SW480 (cell line): ENCODE results near the gene CXCL13.
A peak's percentile ranks its signal among the peaks of the same experiment; 100 is the strongest.
"Not testable (repeated sequence)": the region's sequence is repeated elsewhere in the genome, so short reads cannot be mapped to it uniquely, and the experiment has no call there.

Experiments
- DNase-seq: peaks from one replicate; pipeline ENCODE4 v3.0.0-alpha.2; 2016; ENCODE audit warnings: low spot score

Gene CXCL13, protein sequence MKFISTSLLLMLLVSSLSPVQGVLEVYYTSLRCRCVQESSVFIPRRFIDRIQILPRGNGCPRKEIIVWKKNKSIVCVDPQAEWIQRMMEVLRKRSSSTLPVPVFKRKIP

DNA sequence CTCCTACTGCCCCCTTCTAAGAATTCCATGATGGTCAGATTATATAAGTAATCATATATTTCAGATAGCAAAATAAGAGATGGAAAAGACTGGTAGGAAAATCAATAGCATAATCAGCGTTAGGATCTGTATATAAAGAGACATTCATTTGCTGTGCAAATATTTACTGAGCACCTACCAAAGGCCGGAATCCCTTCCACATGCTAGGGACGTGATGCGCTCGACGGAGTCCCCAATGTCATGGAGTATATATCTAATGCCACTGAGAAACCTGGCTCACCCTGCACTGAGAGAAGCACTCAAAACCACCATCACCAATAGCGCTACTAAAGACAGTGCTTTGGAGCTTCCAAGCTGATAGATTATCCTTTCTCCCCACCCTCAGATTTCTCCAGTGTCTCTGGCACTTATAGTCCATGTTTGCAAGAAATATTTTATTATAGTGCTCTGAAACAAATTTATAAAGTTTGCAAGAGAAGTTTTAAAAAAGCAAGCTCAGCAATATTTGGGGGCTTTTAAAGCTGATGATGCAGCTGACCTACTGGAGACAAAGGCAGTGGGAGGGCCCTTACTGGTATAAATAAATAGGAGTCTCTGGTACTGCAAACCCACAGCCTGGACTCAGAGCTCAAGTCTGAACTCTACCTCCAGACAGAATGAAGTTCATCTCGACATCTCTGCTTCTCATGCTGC lies at the start of gene CXCL13:
TSS of gene CXCL13 (plus strand) at position 611 of the 693 bp plus-strand sequence. CDS start at position 657, 46 bp downstream.
- DNase-seq, result no peak

GRCh38 chr4:77560170-77560569 lies 45.5 kb upstream of the CXCL13 start:
- no peak for DNase-seq

DNA sequence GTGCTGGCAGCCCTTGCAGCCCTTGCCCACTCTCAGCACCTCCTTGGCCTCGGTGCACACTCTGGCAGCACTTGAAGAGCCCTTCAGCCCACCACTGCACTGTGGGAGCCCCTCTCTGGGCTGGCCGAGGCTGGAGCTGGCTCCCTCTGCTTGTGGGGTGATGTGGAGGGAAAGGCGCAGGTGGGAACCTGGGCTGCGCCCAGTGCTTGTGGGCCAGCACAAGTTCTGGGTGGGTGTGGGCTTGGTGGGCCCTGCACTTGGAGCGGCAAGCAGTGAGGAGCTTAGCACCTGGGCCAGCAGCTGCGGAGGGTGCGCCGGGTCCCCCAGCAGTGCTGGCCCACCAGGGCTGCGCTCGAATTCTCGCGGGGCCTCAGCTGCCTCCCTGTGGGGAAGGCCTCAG lies 43.9 kb upstream of the CXCL13 start:
- not testable (repeated sequence) for DNase-seq

DNA sequence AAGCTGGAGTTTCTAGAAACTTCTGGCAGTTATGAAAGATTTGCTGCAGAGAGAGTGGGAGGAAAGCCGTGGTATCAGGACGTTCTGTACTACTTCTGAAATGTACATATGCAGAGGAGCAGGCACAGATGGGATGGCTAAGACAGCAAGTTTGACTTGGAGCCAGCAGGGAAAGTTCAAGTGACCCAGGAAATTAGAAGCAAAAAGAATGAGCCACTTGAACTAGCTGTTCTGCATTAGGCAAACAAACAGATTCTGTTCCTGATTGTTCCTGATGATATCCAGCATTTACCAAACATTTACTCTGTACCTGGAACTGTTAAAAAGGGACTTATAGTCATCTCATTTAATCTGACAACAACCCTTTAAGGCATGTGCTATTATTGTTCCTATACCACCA lies 41.4 kb upstream of the CXCL13 start:
- DNase-seq, result no peak

- DNase-seq, result no peak
These were observed 39.5 kb upstream of the CXCL13 start for GRCh38 chr4:77566148-77566547.

DNA sequence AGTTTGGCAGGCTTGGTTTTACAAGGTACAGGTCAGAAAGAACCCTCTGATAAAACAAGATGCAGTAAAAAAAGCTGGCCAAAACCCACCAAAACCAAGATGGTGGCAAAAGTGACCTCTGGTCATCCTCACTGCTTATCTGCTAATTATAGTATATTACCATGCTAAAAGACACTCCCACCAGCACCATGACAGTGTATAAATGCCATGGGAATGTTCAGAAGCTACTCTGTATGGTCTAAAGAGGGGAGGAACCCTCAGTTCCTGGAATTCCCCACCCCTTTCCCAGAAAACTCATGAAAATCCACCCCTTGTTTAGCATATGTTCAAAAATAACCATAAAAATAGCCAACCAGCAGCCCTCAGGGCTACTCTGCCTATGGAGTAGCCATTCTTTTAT lies 38.1 kb upstream of the CXCL13 start:
- DNase-seq, result no peak

DNA sequence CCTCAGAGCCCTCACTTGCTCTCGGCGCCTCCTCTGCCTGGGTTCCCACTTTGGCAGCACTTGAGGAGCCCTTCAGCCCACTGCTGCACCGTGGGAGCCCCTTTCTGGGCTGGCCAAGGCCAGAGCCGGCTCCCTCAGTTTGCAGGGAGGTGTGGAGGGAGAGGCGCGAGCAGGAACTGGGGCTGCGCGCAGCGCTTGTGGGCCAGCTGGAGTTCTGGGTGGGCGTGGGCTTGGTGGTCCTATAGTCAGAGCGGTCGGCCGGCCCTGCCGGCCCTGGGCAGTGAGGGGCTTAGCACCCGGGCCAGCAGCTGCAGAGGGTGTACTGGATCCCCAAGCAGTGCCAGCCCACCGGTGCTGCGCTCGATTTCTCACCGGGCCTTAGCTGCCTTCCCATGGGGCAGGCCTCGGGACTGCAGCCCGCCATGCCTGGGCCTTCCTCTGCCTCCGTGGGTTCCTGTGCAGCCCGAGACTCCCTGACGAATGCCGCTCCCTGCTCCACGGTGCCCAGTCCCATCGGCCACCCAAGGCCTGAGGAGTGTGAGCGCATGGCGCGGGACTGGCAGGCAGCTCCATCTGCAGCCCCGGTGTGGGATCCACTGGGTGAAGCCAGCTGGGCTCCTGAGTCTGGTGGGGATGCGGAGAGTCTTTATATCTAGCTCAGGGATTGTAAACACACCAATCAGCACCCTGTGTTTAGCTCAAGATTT lies 35.0 kb upstream of the CXCL13 start:
- DNase-seq, result not testable (repeated sequence)

GRCh38 chr4:77576351-77576750 lies 29.3 kb upstream of the CXCL13 start:
- DNase-seq, result no peak

DNA sequence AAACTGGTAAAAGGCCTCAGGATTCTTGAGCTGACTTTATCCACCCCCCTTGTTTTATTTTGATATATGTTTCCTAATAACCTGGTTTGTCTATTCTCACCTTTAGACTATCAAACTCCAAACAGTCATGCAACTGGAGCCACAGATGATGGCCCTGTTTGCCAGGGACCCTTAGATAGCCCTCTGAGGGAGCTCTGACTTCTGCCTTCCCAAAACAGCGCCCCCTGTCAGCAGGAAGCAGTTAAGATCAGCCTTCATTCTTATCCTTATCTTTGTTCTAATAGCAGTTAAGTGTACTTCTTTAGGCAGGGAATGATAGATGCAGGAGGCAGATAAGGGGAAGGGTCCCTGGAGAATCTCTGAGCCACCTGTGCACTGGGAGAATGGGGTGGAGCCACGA lies 27.5 kb upstream of the CXCL13 start:
- DNase-seq, result no peak

- DNase-seq, result peak; percentile 83
These were observed 26.1 kb upstream of the CXCL13 start for GRCh38 chr4:77579406-77580076.

- no peak for DNase-seq
These were observed 23.9 kb upstream of the CXCL13 start for GRCh38 chr4:77581724-77582123.

GRCh38 chr4:77582156-77582555 lies 23.5 kb upstream of the CXCL13 start:
- DNase-seq, result no peak

GRCh38 chr4:77582711-77583110 lies 22.9 kb upstream of the CXCL13 start:
- no peak for DNase-seq

DNA sequence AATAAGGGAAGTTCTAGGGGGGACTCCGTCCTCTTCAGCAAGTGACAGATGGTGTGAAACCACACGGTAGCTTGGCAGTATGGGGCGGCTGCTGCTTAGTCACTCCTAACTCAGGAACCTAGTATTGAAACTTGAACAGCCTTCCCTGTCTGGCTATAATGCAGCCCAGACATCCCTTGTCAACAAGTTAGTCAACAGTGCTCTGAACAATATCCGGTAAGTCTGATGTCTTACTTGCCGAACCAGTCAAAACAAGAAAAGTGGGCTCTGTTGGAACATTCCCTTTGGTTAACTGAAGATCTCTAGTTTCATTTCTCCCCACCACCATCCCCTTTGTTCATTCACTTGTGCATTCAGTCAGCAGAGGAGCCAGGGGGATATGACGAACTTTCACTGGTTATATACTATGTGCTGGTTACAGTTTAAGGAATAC lies 18.7 kb upstream of the CXCL13 start:
- DNase-seq, result no peak

- no peak for DNase-seq
These were observed 15.1 kb upstream of the CXCL13 start for GRCh38 chr4:77590482-77590881.

DNA sequence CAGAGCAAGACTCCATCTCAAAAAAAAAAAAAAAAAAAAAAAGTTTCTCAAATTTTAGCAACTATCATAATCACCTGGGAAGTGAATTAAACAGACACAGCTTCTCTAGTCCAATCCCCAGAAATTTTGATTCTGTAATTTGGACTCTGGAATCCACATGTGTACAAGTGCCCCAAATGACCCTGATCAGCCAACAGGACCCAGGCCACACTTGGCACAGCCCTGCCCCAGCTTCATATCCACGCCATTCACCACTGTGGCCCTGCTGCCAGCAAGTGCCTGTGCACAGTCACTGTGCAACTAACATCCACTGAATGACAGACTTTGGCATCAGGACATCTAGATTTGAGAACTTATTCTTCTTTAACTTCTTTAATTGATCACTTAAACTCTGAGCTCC lies 14.1 kb upstream of the CXCL13 start:
- no peak for DNase-seq

DNA sequence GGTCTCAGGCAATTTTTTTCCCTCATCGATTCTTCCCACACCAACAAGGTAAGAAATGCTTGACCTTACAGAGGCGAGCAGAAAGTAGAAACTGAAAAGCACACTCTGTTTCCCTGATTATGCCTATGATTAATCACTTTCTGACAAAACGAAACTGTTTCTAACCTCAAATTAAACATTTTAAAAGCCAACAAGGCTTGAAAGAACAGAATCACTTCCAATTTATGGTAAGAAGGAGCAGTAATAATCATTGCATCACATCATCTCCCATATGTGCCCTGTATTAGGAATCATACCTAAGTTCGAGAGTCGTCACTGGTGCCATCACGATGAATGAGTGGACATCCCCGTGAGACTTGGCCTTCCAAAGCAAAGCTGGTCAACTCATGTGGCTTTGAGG lies 12.5 kb upstream of the CXCL13 start:
- no peak for DNase-seq

DNA sequence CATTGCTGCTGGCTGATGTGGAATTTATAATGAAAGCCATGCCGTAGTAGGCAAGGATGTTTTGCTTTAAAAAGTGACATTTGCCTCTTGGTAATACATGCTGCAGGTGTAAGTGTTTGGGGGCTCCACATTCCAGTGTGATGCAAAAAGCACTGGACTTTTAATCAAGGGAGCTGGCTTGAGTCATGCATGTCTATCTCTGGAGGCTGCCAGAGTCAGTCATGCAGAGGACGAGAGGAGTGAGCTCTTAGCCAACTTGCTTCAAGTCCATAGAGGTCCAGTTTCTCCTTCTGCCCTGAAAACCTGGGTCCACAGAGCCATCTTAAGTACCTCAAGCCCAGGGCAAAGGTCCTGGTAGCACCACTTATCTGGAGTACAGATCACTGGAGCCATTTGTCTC lies 11.6 kb upstream of the CXCL13 start:
- no peak for DNase-seq

GRCh38 chr4:77595364-77595973 lies 10.2 kb upstream of the CXCL13 start:
- DNase-seq, result no peak

- DNase-seq, result peak; percentile 41
These were observed 6.2 kb upstream of the CXCL13 start for GRCh38 chr4:77599378-77599777.

DNA sequence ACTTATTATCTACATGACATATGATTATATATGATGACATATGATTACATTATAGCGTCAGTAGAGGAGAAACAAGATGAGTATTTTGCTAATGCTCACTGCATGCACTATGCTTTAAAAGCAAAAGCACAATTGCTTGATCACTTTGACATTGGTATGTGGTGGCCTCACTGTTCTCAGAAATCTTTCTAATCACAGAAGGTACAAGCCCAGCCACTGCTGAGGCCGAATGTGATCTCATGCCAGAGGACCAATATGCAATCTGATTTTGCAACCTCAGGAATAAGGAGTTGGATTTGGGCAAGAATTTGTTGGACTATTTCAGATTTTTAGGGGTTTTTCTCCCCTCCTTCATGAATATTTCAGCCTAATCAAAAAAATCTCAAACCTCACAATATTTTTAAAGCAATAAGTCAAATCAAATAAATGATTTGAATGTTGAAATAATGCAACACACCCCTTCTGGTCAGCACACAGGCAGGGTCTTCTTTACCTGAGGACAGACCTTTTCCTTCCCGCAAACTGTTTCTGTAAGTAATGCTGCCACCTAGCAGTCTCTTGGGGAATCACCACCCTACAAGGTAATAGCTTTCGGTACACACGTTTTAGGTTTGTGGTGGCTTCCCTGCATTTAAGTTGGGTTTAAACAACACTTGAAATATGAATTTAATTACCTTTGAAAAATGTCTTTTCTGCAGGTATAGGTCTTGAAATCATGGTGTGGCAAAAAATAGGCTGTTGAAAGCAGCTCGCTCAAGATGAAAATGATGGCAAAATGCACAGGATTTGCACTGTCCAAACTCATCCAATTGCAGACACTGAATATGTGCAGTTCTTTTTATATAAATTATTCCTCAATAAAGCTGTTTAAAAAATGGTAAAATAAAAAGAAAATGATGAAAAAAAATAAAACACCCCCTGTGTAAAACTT lies 4.8 kb upstream of the CXCL13 start:
- peak; percentile 47 for DNase-seq
